WTC11 (cell line): ENCODE measurements around the gene UFC1. TPM values are rescaled to one million over a fixed set of nuclear protein-coding genes. Genes with fewer than 3 reads are reported as not detected.

ENCODE experiments used
- ATAC-seq: fragments of 200-7000 bp; cut with Tn5 transposase; 2 replicates; pipeline ENCODE4 v1.10.0; 2021; ENCODE audit warnings: mild to moderate bottlenecking, moderate library complexity
- CTCF ChIA-PET: fragments of 300-600 bp; sonication (Branson Sonifier 250); formaldehyde crosslinking; loops from one replicate; lab custom pipeline; 2021; ENCODE audit warnings: antibody characterized with exemption; lab: Charles Lee
- POLR2A ChIA-PET: fragments of 350-600 bp; sonication (Branson Sonifier 250); formaldehyde crosslinking; loops from one replicate; lab custom pipeline; 2021; ENCODE audit warnings: antibody characterized with exemption; lab: Charles Lee
- DNase-seq: peaks from one replicate; pipeline ENCODE4 v3.0.0; 2021; ENCODE audit warnings: low spot score
- H3K27ac Mint-ChIP-seq: 2 replicates; pipeline ENCODE4 v1.8.0; 2021; ENCODE audit warnings: mixed read lengths
- H3K27me3 Mint-ChIP-seq: 2 replicates; pipeline ENCODE4 v1.8.0; 2021; ENCODE audit warnings: low read depth, mild to moderate bottlenecking, moderate library complexity, mixed read lengths
- H3K36me3 Mint-ChIP-seq: 2 replicates; pipeline ENCODE4 v1.8.0; 2021; ENCODE audit warnings: mixed read lengths
- H3K4me1 Mint-ChIP-seq: 2 replicates; pipeline ENCODE4 v1.8.0; 2022; ENCODE audit warnings: mixed read lengths
- H3K4me3 Mint-ChIP-seq: 2 replicates; pipeline ENCODE4 v1.8.0; 2021; ENCODE audit warnings: mild to moderate bottlenecking, moderate library complexity, mixed read lengths
- H3K9me3 Mint-ChIP-seq: 2 replicates; pipeline ENCODE4 v1.8.0; 2021; ENCODE audit warnings: mixed read lengths
- GABPB1 ChIP-seq: sonication (generic); formaldehyde crosslinking; IDR thresholded peaks from 2 replicates; pipeline ENCODE4 v1.8.1; 2023; ENCODE audit warnings: mild to moderate bottlenecking, missing genetic modification reagents
- HMGA2 ChIP-seq: fragments of 250-450 bp; sonication (Bioruptor Pico); IDR thresholded peaks from 2 replicates; pipeline ENCODE4 v1.4.0; 2021; ENCODE audit warnings: mild to moderate bottlenecking, moderate library complexity
- IRF2 ChIP-seq: sonication (generic); formaldehyde crosslinking; IDR thresholded peaks from 2 replicates; pipeline ENCODE4 v1.8.0; 2022; ENCODE audit warnings: low read depth, missing genetic modification reagents, borderline replicate concordance
- NR2C2 ChIP-seq: sonication (generic); formaldehyde crosslinking; IDR thresholded peaks from 2 replicates; pipeline ENCODE4 v1.8.0; 2022; ENCODE audit warnings: mild to moderate bottlenecking, missing genetic modification reagents
- NR3C1 ChIP-seq: sonication (generic); formaldehyde crosslinking; conservative IDR thresholded peaks from 2 replicates; pipeline ENCODE4 v1.8.1; 2023; ENCODE audit warnings: low read depth, mild to moderate bottlenecking, missing genetic modification reagents
- OVOL2 ChIP-seq: fragments of 250-450 bp; sonication (Bioruptor Pico); IDR thresholded peaks from 2 replicates; pipeline ENCODE4 v1.9.0; 2021; ENCODE audit warnings: mild to moderate bottlenecking, borderline replicate concordance
- RELA ChIP-seq: sonication (generic); formaldehyde crosslinking; IDR thresholded peaks from 2 replicates; pipeline ENCODE4 v1.8.1; 2022; ENCODE audit warnings: missing genetic modification reagents, mild to moderate bottlenecking, borderline replicate concordance
- TP53 ChIP-seq: sonication (generic); formaldehyde crosslinking; IDR thresholded peaks from 2 replicates; pipeline ENCODE4 v1.8.1; 2023; ENCODE audit warnings: mild to moderate bottlenecking, missing genetic modification reagents
- ZNF232 ChIP-seq: sonication (generic); formaldehyde crosslinking; IDR thresholded peaks from 2 replicates; pipeline ENCODE4 v1.8.0; 2022; ENCODE audit warnings: mild to moderate bottlenecking, missing genetic modification reagents
- total RNA-seq: library from RNA; stranded (reverse); gene quantifications from 3 replicates; pipeline ENCODE4 v1.2.3, GENCODE V29; 2021
- TF ChIP-seq, protein P1 (sequence below): sonication (generic); formaldehyde crosslinking; IDR thresholded peaks from 2 replicates; pipeline ENCODE4 v1.8.0; 2023; ENCODE audit warnings: missing genetic modification reagents
- TF ChIP-seq, protein P2 (sequence below): fragments of 250-450 bp; sonication (Bioruptor Pico); conservative IDR thresholded peaks from 2 replicates; pipeline ENCODE4 v1.9.0; 2021; ENCODE audit warnings: mild to moderate bottlenecking
- TF ChIP-seq, protein P3 (sequence below): sonication (generic); formaldehyde crosslinking; IDR thresholded peaks from 2 replicates; pipeline ENCODE4 v1.8.1; 2023; ENCODE audit warnings: mild to moderate bottlenecking, missing genetic modification reagents, borderline replicate concordance
- TF ChIP-seq, protein P4 (sequence below): fragments of 250-450 bp; sonication (Bioruptor Pico); IDR thresholded peaks from 2 replicates; pipeline ENCODE4 v1.9.0; 2021; ENCODE audit warnings: mild to moderate bottlenecking, borderline replicate concordance
- TF ChIP-seq, protein P5 (sequence below): sonication (generic); formaldehyde crosslinking; IDR thresholded peaks from 2 replicates; pipeline ENCODE4 v1.8.1; 2022; ENCODE audit warnings: mild to moderate bottlenecking, missing genetic modification reagents, moderate library complexity, borderline replicate concordance
- TF ChIP-seq, protein P6 (sequence below): sonication (generic); formaldehyde crosslinking; IDR thresholded peaks from 2 replicates; pipeline ENCODE4 v1.8.1; 2022; ENCODE audit warnings: mild to moderate bottlenecking, moderate library complexity, missing genetic modification reagents

UFC1 gene
- total RNA-seq, 1 experiment from 2014 or later: 56.2 TPM

DNA sequence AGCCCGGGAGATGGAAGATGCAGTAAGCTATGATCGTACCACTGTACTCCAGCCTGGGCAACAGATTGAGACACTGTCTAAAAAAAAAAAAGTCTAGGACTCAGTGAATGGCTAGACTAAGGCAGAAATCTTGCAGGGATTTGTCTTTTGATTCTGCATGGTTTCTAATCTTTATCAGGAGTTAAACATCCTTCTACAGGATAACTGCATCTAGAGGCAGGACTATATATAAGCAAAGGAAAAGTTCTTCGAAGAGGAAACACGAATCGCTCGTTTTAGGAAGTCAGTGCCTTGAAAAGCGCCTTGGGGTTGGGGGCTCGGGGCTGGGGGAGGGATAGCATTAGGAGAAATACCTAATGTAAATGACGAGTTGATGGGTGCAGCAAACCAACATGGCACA lies 602 bp upstream of the UFC1 start:
- CTCF ChIA-PET: interaction anchor here (0.9 to 2.7 kb wide), 3 partner anchors 12 to 108 kb away, joined by 3 to 18 read pairs (median 4); partner anchors contain the start of genes DEDD, PPOX and USF1
- H3K9me3 Mint-ChIP-seq: no peaks in the 10 kb centered on the region
- TF ChIP-seq, protein P1, sequence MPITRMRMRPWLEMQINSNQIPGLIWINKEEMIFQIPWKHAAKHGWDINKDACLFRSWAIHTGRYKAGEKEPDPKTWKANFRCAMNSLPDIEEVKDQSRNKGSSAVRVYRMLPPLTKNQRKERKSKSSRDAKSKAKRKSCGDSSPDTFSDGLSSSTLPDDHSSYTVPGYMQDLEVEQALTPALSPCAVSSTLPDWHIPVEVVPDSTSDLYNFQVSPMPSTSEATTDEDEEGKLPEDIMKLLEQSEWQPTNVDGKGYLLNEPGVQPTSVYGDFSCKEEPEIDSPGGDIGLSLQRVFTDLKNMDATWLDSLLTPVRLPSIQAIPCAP (CRISPR knock-in tag): no peak
- TF ChIP-seq TP53 (CRISPR knock-in tag): no peak
- TF ChIP-seq NR3C1: no peak
- TF ChIP-seq, protein P2, sequence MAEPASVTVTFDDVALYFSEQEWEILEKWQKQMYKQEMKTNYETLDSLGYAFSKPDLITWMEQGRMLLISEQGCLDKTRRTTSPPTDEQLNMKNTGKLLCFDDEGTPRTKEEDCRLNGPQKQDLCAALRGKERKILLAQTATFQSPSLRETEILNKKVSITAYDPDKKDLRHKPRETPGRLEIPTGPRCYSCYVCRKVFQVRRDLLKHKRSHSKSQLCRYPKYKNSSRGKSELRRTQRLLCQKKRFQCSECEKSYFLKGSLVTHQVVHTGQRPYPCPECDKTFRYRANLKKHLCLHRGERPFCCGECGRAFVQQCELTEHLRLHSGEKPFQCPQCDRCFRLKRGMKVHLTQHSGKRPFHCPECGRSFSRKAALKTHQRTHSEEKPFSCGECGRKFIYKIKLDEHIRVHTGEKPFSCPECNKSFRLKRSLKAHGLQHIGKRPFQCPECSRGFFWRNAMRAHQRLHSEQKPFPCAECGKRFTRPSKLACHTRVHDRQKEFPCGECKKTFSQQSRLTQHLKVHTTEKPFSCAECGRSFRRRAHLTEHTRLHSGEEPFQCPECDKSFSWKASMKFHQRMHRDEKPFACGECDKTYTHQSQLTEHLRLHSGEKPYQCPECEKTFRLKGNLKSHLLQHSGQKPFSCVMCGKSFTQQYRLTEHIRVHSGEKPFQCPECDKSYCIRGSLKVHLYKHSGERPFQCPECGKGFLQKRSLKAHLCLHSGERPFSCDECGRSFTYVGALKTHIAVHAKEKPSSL (CRISPR knock-in tag): no peak
- TF ChIP-seq HMGA2 (CRISPR knock-in tag): no peak
- TF ChIP-seq, protein P3, sequence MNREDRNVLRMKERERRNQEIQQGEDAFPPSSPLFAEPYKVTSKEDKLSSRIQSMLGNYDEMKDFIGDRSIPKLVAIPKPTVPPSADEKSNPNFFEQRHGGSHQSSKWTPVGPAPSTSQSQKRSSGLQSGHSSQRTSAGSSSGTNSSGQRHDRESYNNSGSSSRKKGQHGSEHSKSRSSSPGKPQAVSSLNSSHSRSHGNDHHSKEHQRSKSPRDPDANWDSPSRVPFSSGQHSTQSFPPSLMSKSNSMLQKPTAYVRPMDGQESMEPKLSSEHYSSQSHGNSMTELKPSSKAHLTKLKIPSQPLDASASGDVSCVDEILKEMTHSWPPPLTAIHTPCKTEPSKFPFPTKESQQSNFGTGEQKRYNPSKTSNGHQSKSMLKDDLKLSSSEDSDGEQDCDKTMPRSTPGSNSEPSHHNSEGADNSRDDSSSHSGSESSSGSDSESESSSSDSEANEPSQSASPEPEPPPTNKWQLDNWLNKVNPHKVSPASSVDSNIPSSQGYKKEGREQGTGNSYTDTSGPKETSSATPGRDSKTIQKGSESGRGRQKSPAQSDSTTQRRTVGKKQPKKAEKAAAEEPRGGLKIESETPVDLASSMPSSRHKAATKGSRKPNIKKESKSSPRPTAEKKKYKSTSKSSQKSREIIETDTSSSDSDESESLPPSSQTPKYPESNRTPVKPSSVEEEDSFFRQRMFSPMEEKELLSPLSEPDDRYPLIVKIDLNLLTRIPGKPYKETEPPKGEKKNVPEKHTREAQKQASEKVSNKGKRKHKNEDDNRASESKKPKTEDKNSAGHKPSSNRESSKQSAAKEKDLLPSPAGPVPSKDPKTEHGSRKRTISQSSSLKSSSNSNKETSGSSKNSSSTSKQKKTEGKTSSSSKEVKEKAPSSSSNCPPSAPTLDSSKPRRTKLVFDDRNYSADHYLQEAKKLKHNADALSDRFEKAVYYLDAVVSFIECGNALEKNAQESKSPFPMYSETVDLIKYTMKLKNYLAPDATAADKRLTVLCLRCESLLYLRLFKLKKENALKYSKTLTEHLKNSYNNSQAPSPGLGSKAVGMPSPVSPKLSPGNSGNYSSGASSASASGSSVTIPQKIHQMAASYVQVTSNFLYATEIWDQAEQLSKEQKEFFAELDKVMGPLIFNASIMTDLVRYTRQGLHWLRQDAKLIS: no peak
- no peak for TF ChIP-seq NR2C2 (CRISPR knock-in tag)
- TF ChIP-seq, protein P4, sequence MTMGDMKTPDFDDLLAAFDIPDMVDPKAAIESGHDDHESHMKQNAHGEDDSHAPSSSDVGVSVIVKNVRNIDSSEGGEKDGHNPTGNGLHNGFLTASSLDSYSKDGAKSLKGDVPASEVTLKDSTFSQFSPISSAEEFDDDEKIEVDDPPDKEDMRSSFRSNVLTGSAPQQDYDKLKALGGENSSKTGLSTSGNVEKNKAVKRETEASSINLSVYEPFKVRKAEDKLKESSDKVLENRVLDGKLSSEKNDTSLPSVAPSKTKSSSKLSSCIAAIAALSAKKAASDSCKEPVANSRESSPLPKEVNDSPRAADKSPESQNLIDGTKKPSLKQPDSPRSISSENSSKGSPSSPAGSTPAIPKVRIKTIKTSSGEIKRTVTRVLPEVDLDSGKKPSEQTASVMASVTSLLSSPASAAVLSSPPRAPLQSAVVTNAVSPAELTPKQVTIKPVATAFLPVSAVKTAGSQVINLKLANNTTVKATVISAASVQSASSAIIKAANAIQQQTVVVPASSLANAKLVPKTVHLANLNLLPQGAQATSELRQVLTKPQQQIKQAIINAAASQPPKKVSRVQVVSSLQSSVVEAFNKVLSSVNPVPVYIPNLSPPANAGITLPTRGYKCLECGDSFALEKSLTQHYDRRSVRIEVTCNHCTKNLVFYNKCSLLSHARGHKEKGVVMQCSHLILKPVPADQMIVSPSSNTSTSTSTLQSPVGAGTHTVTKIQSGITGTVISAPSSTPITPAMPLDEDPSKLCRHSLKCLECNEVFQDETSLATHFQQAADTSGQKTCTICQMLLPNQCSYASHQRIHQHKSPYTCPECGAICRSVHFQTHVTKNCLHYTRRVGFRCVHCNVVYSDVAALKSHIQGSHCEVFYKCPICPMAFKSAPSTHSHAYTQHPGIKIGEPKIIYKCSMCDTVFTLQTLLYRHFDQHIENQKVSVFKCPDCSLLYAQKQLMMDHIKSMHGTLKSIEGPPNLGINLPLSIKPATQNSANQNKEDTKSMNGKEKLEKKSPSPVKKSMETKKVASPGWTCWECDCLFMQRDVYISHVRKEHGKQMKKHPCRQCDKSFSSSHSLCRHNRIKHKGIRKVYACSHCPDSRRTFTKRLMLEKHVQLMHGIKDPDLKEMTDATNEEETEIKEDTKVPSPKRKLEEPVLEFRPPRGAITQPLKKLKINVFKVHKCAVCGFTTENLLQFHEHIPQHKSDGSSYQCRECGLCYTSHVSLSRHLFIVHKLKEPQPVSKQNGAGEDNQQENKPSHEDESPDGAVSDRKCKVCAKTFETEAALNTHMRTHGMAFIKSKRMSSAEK (CRISPR knock-in tag): no peak
- TF ChIP-seq OVOL2 (CRISPR knock-in tag): no peak
- no peak for TF ChIP-seq IRF2 (CRISPR knock-in tag)
- TF ChIP-seq, all 79 proteins: peak for 0
- POLR2A ChIA-PET: interaction anchor here (1.0 to 1.4 kb wide), 4 partner anchors 13 to 131 kb away, joined by 3 to 13 read pairs (median 6); partner anchors contain the start of genes B4GALT3, DEDD and PPOX
- H3K27me3 Mint-ChIP-seq: no peaks in the 10 kb centered on the region
- H3K27ac Mint-ChIP-seq: peak overlapping the region; percentile 77
- peak overlapping the region; percentile 99 for H3K4me3 Mint-ChIP-seq
- ATAC-seq (no peak), DNase-seq (no peak)
- H3K4me1 Mint-ChIP-seq: peaks cover 10% of the 10 kb centered on the region
- H3K36me3 Mint-ChIP-seq: peaks cover 7% of the 10 kb centered on the region

DNA sequence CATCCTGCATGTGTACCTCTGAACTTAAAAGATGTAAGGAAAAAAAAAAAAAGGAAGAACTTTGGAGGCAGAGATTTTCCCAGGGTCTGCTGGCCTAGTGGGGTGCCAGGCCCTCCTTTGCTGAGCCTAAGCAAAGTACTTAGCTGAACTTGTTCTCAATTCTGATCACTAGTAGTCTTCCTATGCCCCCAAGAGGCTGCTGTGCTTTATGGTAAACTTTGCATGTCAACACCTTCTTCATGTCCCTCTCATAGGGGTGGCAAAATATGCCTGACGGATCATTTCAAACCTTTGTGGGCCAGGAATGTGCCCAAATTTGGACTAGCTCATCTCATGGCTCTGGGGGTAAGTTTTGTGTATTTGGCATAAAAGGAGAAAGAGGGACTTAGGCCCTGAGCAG lies 4.1 kb downstream of the UFC1 start:
- H3K27ac Mint-ChIP-seq: peak overlapping the region; percentile 55; the same call in 1 of the 2 replicates
- TF ChIP-seq ZNF232 (CRISPR knock-in tag): no peak
- TF ChIP-seq GABPB1 (CRISPR knock-in tag): no peak
- TF ChIP-seq, protein P5, sequence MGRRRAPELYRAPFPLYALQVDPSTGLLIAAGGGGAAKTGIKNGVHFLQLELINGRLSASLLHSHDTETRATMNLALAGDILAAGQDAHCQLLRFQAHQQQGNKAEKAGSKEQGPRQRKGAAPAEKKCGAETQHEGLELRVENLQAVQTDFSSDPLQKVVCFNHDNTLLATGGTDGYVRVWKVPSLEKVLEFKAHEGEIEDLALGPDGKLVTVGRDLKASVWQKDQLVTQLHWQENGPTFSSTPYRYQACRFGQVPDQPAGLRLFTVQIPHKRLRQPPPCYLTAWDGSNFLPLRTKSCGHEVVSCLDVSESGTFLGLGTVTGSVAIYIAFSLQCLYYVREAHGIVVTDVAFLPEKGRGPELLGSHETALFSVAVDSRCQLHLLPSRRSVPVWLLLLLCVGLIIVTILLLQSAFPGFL (CRISPR knock-in tag): no peak
- TF ChIP-seq, protein P6, sequence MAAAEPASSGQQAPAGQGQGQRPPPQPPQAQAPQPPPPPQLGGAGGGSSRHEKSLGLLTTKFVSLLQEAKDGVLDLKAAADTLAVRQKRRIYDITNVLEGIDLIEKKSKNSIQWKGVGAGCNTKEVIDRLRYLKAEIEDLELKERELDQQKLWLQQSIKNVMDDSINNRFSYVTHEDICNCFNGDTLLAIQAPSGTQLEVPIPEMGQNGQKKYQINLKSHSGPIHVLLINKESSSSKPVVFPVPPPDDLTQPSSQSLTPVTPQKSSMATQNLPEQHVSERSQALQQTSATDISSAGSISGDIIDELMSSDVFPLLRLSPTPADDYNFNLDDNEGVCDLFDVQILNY (CRISPR knock-in tag): no peak
- TF ChIP-seq, protein P1 (CRISPR knock-in tag): no peak
- no peak for TF ChIP-seq RELA (CRISPR knock-in tag)
- DNase-seq (no peak), ATAC-seq (no peak)
- peaks cover 27% of the 10 kb centered on the region for H3K4me1 Mint-ChIP-seq
- ChIA-PET POLR2A (no interaction called here), CTCF (interaction anchor here (0.7 to 1.7 kb wide), 2 partner anchors 8 to 60 kb away, joined by 3 to 5 read pairs; partner anchors contain the start of gene PPOX)
- peaks cover 12% of the 10 kb centered on the region for H3K36me3 Mint-ChIP-seq
- H3K9me3 Mint-ChIP-seq: no peaks in the 10 kb centered on the region
- H3K4me3 Mint-ChIP-seq: peak overlapping the region; percentile 84; the same call in 1 of the 2 replicates
- no peaks in the 10 kb centered on the region for H3K27me3 Mint-ChIP-seq
